ENCODE data around the gene VILL.
"Not testable (repeated sequence)": the region's sequence is repeated elsewhere in the genome, so short reads cannot be mapped to it uniquely, and the experiment has no call there.

VILL gene

GRCh38 chr3:37963635-37964034 lies 27.0 kb upstream of the VILL start:
- DNase-seq (ENCODE audit: low spot score) = no peak

GRCh38 chr3:37964146-37964545 lies 26.4 kb upstream of the VILL start:
- no peak for DNase-seq (ENCODE audit: low spot score)

- DNase-seq (ENCODE audit: low spot score) = no peak
Measured at GRCh38 chr3:37964716-37965115, 25.9 kb upstream of the VILL start.

GRCh38 chr3:37967260-37967881 lies 23.2 kb upstream of the VILL start:
- DNase-seq (ENCODE audit: low spot score) = no peak

- DNase-seq (ENCODE audit: low spot score) = no peak
Measured at GRCh38 chr3:37968199-37968598, 22.4 kb upstream of the VILL start.

GRCh38 chr3:37968813-37969595 lies 21.6 kb upstream of the VILL start:
- DNase-seq (ENCODE audit: low spot score) = no peak

GRCh38 chr3:37969596-37970100 lies 20.9 kb upstream of the VILL start:
- DNase-seq (ENCODE audit: low spot score) = no peak

GRCh38 chr3:37970802-37971201 lies 19.8 kb upstream of the VILL start:
- no peak for DNase-seq (ENCODE audit: low spot score)

GRCh38 chr3:37971467-37971866 lies 19.1 kb upstream of the VILL start:
- no peak for DNase-seq (ENCODE audit: low spot score)

GRCh38 chr3:37972056-37972455 lies 18.5 kb upstream of the VILL start:
- not testable (repeated sequence) for DNase-seq (ENCODE audit: low spot score)

GRCh38 chr3:37973246-37974054 lies 17.1 kb upstream of the VILL start:
- DNase-seq (ENCODE audit: low spot score) = no peak

- DNase-seq (ENCODE audit: low spot score) = peak; percentile 70
Measured at GRCh38 chr3:37974121-37975083, 16.2 kb upstream of the VILL start.

GRCh38 chr3:37979541-37980461 lies 10.8 kb upstream of the VILL start:
- no peak for DNase-seq (ENCODE audit: low spot score)

GRCh38 chr3:37980462-37981347 lies 9.9 kb upstream of the VILL start:
- DNase-seq (ENCODE audit: low spot score) = no peak

GRCh38 chr3:37981348-37981664 lies 9.3 kb upstream of the VILL start:
- no peak for DNase-seq (ENCODE audit: low spot score)

- DNase-seq (ENCODE audit: low spot score) = no peak
Measured at GRCh38 chr3:37982331-37982730, 8.3 kb upstream of the VILL start.

- no peak for DNase-seq (ENCODE audit: low spot score)
Measured at GRCh38 chr3:37984051-37984450, 6.5 kb upstream of the VILL start.

GRCh38 chr3:37984596-37984995 lies 6.0 kb upstream of the VILL start:
- DNase-seq (ENCODE audit: low spot score) = no peak

GRCh38 chr3:37985637-37986320 lies 4.8 kb upstream of the VILL start:
- DNase-seq (ENCODE audit: low spot score) = no peak
